GM12878 (cell line): Measurements from ENCODE around the gene SRI. TPM values are rescaled to one million over a fixed set of nuclear protein-coding genes. Genes with fewer than 3 reads are reported as not detected.

Experiments used
- BACH1 ChIP-seq: fragments of 450-650 bp; IDR thresholded peaks from 2 replicates; pipeline ENCODE4 v1.6.1; 2017; ENCODE audit warnings: mild to moderate bottlenecking, borderline replicate concordance
- ETV6 ChIP-seq, 2 experiments: fragments of 450-650 bp in 1 of 2; IDR thresholded peaks in 1 of 2; conservative IDR thresholded peaks in 1 of 2; 2 replicates each; pipeline ENCODE4 v1.6.1; 2014; ENCODE audit warnings: antibody characterized with exemption in 1 of 2, borderline replicate concordance in 1 of 2, low read depth in 1 of 2, mild to moderate bottlenecking in 1 of 2, moderate library complexity in 1 of 2
- NBN ChIP-seq: fragments of 450-650 bp; IDR thresholded peaks from 2 replicates; pipeline ENCODE4 v1.6.1; 2016
- POLR2A ChIP-seq: IDR thresholded peaks from 2 replicates; pipeline ENCODE4 v1.6.1; 2011; ENCODE audit warnings: low read depth, mild to moderate bottlenecking, low read length
- RB1 ChIP-seq: fragments of 450-650 bp; formaldehyde crosslinking; IDR thresholded peaks from 2 replicates; pipeline ENCODE4 v1.6.1; 2017; ENCODE audit warnings: mild to moderate bottlenecking, borderline replicate concordance
- SMC3 ChIP-seq: IDR thresholded peaks from 2 replicates; pipeline ENCODE4 v1.6.1; 2011; ENCODE audit warnings: low read length, improper control_type of control experiment, borderline replicate concordance
- TAF1 ChIP-seq: IDR thresholded peaks from 2 replicates; pipeline ENCODE4 v1.6.1; 2011; ENCODE audit warnings: mild to moderate bottlenecking, low read depth, low read length, borderline replicate concordance
- TARDBP ChIP-seq: IDR thresholded peaks from 2 replicates; pipeline ENCODE4 v1.6.1; 2016; ENCODE audit warnings: borderline replicate concordance
- TCF7 ChIP-seq: IDR thresholded peaks from 2 replicates; pipeline ENCODE4 v1.6.1; 2014; ENCODE audit warnings: antibody characterized with exemption, borderline replicate concordance
- ZBED1 ChIP-seq: IDR thresholded peaks from 2 replicates; pipeline ENCODE4 v1.6.1; 2016; ENCODE audit warnings: borderline replicate concordance
- polyA plus RNA-seq, 11 experiments: library from polyadenylated mRNA; depleted of rRNA in 4 of 11; unstranded in 6 of 11; stranded (reverse) in 5 of 11; fragments of >200 nt; fragmentation: Nextera tagmentation in 4 of 11; fragmentation: Illumina TruSeq in 1 of 11; extraction: Ambion mirVana in 4 of 11; extraction: Trizol in 1 of 11; gene quantifications; 1 replicate in 1 of 11; 2 replicates in 10 of 11; pipeline versions ENCODE4 v1.2.1 to v1.2.3, GENCODE V29; 2011 to 2016; ENCODE audit warnings: inconsistent platforms in 2 of 11, missing spikeins in 2 of 11, low read depth in 1 of 11
- total RNA-seq, 4 experiments: library from RNA; depleted of rRNA in 3 of 4; stranded (reverse); fragments of >200 nt in 3 of 4; fragmentation: Illumina TruSeq in 1 of 4; extraction: Trizol in 1 of 4; gene quantifications; 2 replicates each; pipeline versions ENCODE4 v1.2.1 to v1.2.3, GENCODE V29; 2013 to 2021
- TF ChIP-seq, protein P1 (sequence below): IDR thresholded peaks from 2 replicates; pipeline ENCODE4 v1.6.1; 2011; ENCODE audit warnings: borderline replicate concordance, low read depth, mild to moderate bottlenecking, moderate library complexity, low read length; ENCODE audit not compliant: insufficient read depth, poor library complexity, severe bottlenecking
- TF ChIP-seq, protein P2 (sequence below): IDR thresholded peaks from 2 replicates; pipeline ENCODE4 v1.6.1; 2011; ENCODE audit warnings: borderline replicate concordance, low read depth, mild to moderate bottlenecking, moderate library complexity, mixed read lengths, low read length; ENCODE audit not compliant: insufficient read depth; ENCODE audit errors: extremely low read length
- TF ChIP-seq, protein P3 (sequence below): fragments of 450-650 bp; IDR thresholded peaks from 2 replicates; pipeline ENCODE4 v1.6.1; 2017; ENCODE audit warnings: low read depth, mild to moderate bottlenecking, moderate library complexity
- TF ChIP-seq, protein P4 (sequence below): IDR thresholded peaks from 2 replicates; pipeline ENCODE4 v1.6.1; 2012; ENCODE audit warnings: mild to moderate bottlenecking, low read depth, low read length

Gene SRI
- total and polyA plus RNA-seq, 10 of the 15 experiments (the other 5 are each of a cell fraction or from before 2014, with no cell fraction given), result 94.7 to 588 (median 242) TPM

DNA sequence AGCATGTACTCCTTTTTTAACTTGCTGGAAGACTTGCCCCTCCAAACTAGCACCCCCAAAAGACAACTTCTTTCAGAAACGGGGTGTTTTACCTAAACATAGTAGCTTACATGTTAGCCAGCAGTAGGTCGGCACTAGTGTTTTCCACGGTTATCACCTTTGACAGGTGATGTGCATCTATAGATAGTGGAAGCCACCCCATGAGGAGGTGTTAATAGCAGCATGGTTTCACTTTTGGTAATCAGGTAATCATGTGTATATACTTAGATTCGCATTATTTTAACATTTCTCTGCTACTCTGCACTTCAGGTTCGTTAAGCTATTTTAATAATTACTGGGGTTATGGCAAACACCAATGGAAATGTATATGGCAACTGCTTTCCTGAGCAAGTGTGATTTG lies 17.6 kb downstream of the SRI start (continued):
- TF ChIP-seq TAF1, result no peak
- no peak for TF ChIP-seq SMC3
- 0 out of 2 replicates have a peak, but pooled peaks have one; percentile 33 for TF ChIP-seq NBN
- no peak for TF ChIP-seq ZBED1
- TF ChIP-seq, protein P1, sequence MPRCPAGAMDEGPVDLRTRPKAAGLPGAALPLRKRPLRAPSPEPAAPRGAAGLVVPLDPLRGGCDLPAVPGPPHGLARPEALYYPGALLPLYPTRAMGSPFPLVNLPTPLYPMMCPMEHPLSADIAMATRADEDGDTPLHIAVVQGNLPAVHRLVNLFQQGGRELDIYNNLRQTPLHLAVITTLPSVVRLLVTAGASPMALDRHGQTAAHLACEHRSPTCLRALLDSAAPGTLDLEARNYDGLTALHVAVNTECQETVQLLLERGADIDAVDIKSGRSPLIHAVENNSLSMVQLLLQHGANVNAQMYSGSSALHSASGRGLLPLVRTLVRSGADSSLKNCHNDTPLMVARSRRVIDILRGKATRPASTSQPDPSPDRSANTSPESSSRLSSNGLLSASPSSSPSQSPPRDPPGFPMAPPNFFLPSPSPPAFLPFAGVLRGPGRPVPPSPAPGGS, result no peak
- no peak for TF ChIP-seq RB1
- no peak for TF ChIP-seq TCF7
- TF ChIP-seq, protein P2, sequence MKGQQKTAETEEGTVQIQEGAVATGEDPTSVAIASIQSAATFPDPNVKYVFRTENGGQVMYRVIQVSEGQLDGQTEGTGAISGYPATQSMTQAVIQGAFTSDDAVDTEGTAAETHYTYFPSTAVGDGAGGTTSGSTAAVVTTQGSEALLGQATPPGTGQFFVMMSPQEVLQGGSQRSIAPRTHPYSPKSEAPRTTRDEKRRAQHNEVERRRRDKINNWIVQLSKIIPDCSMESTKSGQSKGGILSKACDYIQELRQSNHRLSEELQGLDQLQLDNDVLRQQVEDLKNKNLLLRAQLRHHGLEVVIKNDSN, result no peak
- TF ChIP-seq POLR2A, result no peak
- TF ChIP-seq TARDBP, result no peak
- TF ChIP-seq BACH1, result peak; percentile 86; the same call in 1 of the 2 replicates
- TF ChIP-seq ETV6 (conservative IDR thresholded peaks at IDR 0.05 in 1 of 2, IDR thresholded peaks at IDR 0.05 in 1 of 2; ENCODE audit: borderline replicate concordance in 1 of 2, low read depth in 1 of 2), result no peak
- TF ChIP-seq, protein P3, sequence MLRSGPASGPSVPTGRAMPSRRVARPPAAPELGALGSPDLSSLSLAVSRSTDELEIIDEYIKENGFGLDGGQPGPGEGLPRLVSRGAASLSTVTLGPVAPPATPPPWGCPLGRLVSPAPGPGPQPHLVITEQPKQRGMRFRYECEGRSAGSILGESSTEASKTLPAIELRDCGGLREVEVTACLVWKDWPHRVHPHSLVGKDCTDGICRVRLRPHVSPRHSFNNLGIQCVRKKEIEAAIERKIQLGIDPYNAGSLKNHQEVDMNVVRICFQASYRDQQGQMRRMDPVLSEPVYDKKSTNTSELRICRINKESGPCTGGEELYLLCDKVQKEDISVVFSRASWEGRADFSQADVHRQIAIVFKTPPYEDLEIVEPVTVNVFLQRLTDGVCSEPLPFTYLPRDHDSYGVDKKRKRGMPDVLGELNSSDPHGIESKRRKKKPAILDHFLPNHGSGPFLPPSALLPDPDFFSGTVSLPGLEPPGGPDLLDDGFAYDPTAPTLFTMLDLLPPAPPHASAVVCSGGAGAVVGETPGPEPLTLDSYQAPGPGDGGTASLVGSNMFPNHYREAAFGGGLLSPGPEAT, result 0 out of 2 replicates have a peak, but pooled peaks have one; percentile 23
- TF ChIP-seq, protein P4, sequence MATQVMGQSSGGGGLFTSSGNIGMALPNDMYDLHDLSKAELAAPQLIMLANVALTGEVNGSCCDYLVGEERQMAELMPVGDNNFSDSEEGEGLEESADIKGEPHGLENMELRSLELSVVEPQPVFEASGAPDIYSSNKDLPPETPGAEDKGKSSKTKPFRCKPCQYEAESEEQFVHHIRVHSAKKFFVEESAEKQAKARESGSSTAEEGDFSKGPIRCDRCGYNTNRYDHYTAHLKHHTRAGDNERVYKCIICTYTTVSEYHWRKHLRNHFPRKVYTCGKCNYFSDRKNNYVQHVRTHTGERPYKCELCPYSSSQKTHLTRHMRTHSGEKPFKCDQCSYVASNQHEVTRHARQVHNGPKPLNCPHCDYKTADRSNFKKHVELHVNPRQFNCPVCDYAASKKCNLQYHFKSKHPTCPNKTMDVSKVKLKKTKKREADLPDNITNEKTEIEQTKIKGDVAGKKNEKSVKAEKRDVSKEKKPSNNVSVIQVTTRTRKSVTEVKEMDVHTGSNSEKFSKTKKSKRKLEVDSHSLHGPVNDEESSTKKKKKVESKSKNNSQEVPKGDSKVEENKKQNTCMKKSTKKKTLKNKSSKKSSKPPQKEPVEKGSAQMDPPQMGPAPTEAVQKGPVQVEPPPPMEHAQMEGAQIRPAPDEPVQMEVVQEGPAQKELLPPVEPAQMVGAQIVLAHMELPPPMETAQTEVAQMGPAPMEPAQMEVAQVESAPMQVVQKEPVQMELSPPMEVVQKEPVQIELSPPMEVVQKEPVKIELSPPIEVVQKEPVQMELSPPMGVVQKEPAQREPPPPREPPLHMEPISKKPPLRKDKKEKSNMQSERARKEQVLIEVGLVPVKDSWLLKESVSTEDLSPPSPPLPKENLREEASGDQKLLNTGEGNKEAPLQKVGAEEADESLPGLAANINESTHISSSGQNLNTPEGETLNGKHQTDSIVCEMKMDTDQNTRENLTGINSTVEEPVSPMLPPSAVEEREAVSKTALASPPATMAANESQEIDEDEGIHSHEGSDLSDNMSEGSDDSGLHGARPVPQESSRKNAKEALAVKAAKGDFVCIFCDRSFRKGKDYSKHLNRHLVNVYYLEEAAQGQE, result no peak
